HCT116 (cell line): ENCODE data around the gene ADCK1. TPM values are rescaled to one million over a fixed set of nuclear protein-coding genes. Genes with fewer than 3 reads are reported as not detected.

Source experiments
- ATAC-seq: fragments of 200-7000 bp; cut with Tn5 transposase; 2 replicates; pipeline ENCODE4 v1.9.1; 2020; ENCODE audit warnings: mild to moderate bottlenecking, moderate library complexity
- BruUV-seq: library from RNA; stranded (reverse); fragments of 400-500 nt; replicated peaks from 2 replicates; lab custom pipeline; 2021; lab: Mats Ljungman, UMichigan
- CTCF ChIA-PET: fragments of 300-600 bp; sonication (Branson Sonifier 250); formaldehyde crosslinking; loops from one replicate; lab custom pipeline; 2021; ENCODE audit warnings: antibody characterized with exemption; lab: Charles Lee
- POLR2A ChIA-PET: fragments of 300-600, 350-600 bp; sonication (Branson Sonifier 250); formaldehyde crosslinking; loops from one replicate; lab custom pipeline; 2021; ENCODE audit warnings: antibody characterized with exemption; lab: Charles Lee
- RAD21 ChIA-PET, 2 experiments: fragments of 300-600 bp; sonication (Branson Sonifier 250); formaldehyde crosslinking; loops; one replicate each; lab custom pipeline; 2023; ENCODE audit warnings: low total read pairs in 2 of 2; ENCODE audit not compliant: uncharacterized antibody in 2 of 2, unreplicated experiment in 2 of 2, low non-redundant PET in 1 of 2; lab: Charles Lee
- DNase-seq: peaks from one replicate; pipeline ENCODE4 v3.0.0-alpha.2; 2010; ENCODE audit warnings: low read depth, low spot score
- H2AFZ ChIP-seq: fragments of 200-600 bp; shearing (Covaris generic), sonication (generic); 2 replicates; pipeline ENCODE4 v1.6.1; 2017; ENCODE audit warnings: low read depth, mixed run types, mixed read lengths, antibody characterized with exemption, low read length; ENCODE audit not compliant: poor library complexity, severe bottlenecking
- H3K27ac ChIP-seq: 2 replicates; pipeline ENCODE4 v1.5.1; 2012; ENCODE audit warnings: low read depth, low read length
- H3K27me3 ChIP-seq: fragments of 200-600 bp; sonication (generic); 2 replicates; pipeline ENCODE4 v1.6.1; 2016; ENCODE audit warnings: mixed run types, low read length, mixed read lengths; ENCODE audit not compliant: insufficient read depth
- H3K36me3 ChIP-seq, 2 experiments: fragments of 200-500 bp in 1 of 2; fragments of 200-600 bp in 1 of 2; sonication (Bioruptor generic) in 1 of 2; sonication (generic) in 1 of 2; 2 replicates each; pipeline versions ENCODE4 v1.5.1 to v1.6.1; 2014 to 2016; ENCODE audit warnings: low read length in 2 of 2, inconsistent platforms in 1 of 2, mixed read lengths in 1 of 2, mixed run types in 1 of 2; ENCODE audit not compliant: insufficient read depth in 2 of 2, control insufficient read depth in 1 of 2
- H3K4me1 ChIP-seq, 2 experiments: fragments of 200-600 bp in 1 of 2; sonication (generic) in 1 of 2; 2 replicates each; pipeline versions ENCODE4 v1.5.1 to v1.6.1; 2012 to 2017; ENCODE audit warnings: low read length in 2 of 2, inconsistent platforms in 1 of 2, mild to moderate bottlenecking in 1 of 2, mixed read lengths in 1 of 2, mixed run types in 1 of 2, moderate library complexity in 1 of 2; ENCODE audit not compliant: insufficient read depth in 2 of 2, control insufficient read depth in 1 of 2
- H3K4me2 ChIP-seq: fragments of 200-600 bp; sonication (generic); 2 replicates; pipeline ENCODE4 v1.6.1; 2017; ENCODE audit warnings: mixed run types, low read length, mixed read lengths
- H3K4me3 ChIP-seq, 2 experiments: fragments of 200-600 bp in 1 of 2; sonication (generic) in 1 of 2; replicated peaks in 1 of 2; 2 replicates each; pipeline ENCODE4 v1.5.1; 2011 to 2016; ENCODE audit warnings: low read length in 2 of 2, control low read depth in 1 of 2, low read depth in 1 of 2, mild to moderate bottlenecking in 1 of 2, mixed read lengths in 1 of 2, mixed run types in 1 of 2
- H3K79me2 ChIP-seq: fragments of 200-600 bp; sonication (generic); 2 replicates; pipeline ENCODE4 v1.6.1; 2017; ENCODE audit warnings: mild to moderate bottlenecking, mixed run types, low read length, moderate library complexity, mixed read lengths; ENCODE audit not compliant: insufficient read depth
- H3K9ac ChIP-seq: fragments of 200-600 bp; sonication (generic); 2 replicates; pipeline ENCODE4 v1.6.1; 2016; ENCODE audit warnings: low read length, mixed read lengths
- H3K9me2 ChIP-seq: fragments of 200-600 bp; sonication (generic), shearing (Covaris generic); 2 replicates; pipeline ENCODE4 v1.6.1; 2017; ENCODE audit warnings: mixed run types, mild to moderate bottlenecking, moderate library complexity; ENCODE audit not compliant: insufficient read depth
- H3K9me3 ChIP-seq, 2 experiments: fragments of 200-500 bp in 1 of 2; fragments of 200-600 bp in 1 of 2; sonication (Bioruptor generic) in 1 of 2; sonication (generic) in 1 of 2; 2 replicates each; pipeline ENCODE4 v1.6.1; 2014 to 2017; ENCODE audit warnings: low read length in 2 of 2, mixed read lengths in 2 of 2, inconsistent platforms in 1 of 2, low read depth in 1 of 2, mild to moderate bottlenecking in 1 of 2, mixed run types in 1 of 2, moderate library complexity in 1 of 2; ENCODE audit not compliant: control insufficient read depth in 1 of 2, insufficient read depth in 1 of 2
- H4K20me1 ChIP-seq: fragments of 200-600 bp; sonication (generic), shearing (Covaris generic); 2 replicates; pipeline ENCODE4 v1.6.1; 2017; ENCODE audit warnings: mixed run types, mild to moderate bottlenecking, moderate library complexity; ENCODE audit not compliant: insufficient read depth
- ATF3 ChIP-seq: IDR thresholded peaks from 2 replicates; pipeline ENCODE4 v1.6.1; 2012
- CBX3 ChIP-seq: IDR thresholded peaks from 2 replicates; pipeline ENCODE4 v1.6.1; 2012; ENCODE audit warnings: low read depth
- CEBPB ChIP-seq: IDR thresholded peaks from 2 replicates; pipeline ENCODE4 v1.6.1; 2012; ENCODE audit warnings: low read depth
- ELF1 ChIP-seq: IDR thresholded peaks from 2 replicates; pipeline ENCODE4 v1.6.1; 2012; ENCODE audit warnings: low read depth, borderline replicate concordance
- EZH2 ChIP-seq: fragments of 200-600 bp; sonication (generic); IDR thresholded peaks from 2 replicates; pipeline ENCODE4 v1.6.1; 2017; ENCODE audit warnings: antibody characterized with exemption, mixed run types
- FOSL1 ChIP-seq: IDR thresholded peaks from 2 replicates; pipeline ENCODE4 v1.6.1; 2012; ENCODE audit warnings: low read depth
- JUND ChIP-seq: IDR thresholded peaks from 2 replicates; pipeline ENCODE4 v1.6.1; 2012
- MAX ChIP-seq: IDR thresholded peaks from 2 replicates; pipeline ENCODE4 v1.6.1; 2012
- RAD21 ChIP-seq: IDR thresholded peaks from 2 replicates; pipeline ENCODE4 v1.6.1; 2012; ENCODE audit warnings: low read depth, mild to moderate bottlenecking
- REST ChIP-seq: IDR thresholded peaks from 2 replicates; pipeline ENCODE4 v1.6.1; 2012; ENCODE audit warnings: low read depth
- SIN3A ChIP-seq: IDR thresholded peaks from 2 replicates; pipeline ENCODE4 v1.6.1; 2012; ENCODE audit warnings: low read depth
- SP1 ChIP-seq: IDR thresholded peaks from 2 replicates; pipeline ENCODE4 v1.6.1; 2012; ENCODE audit warnings: low read depth
- SRF ChIP-seq: IDR thresholded peaks from 2 replicates; pipeline ENCODE4 v1.6.1; 2012; ENCODE audit warnings: low read depth
- TCF7L2 ChIP-seq: IDR thresholded peaks from 2 replicates; pipeline ENCODE4 v1.7.0; 2011; ENCODE audit warnings: borderline replicate concordance, inconsistent platforms; ENCODE audit not compliant: insufficient read depth, insufficient read length; ENCODE audit errors: extremely low read depth
- YY1 ChIP-seq: IDR thresholded peaks from 2 replicates; pipeline ENCODE4 v1.6.1; 2011; ENCODE audit warnings: low read length, low read depth, moderate library complexity, mild to moderate bottlenecking; ENCODE audit not compliant: insufficient replicate concordance; ENCODE audit errors: extremely low read depth
- ZBTB33 ChIP-seq: IDR thresholded peaks from 2 replicates; pipeline ENCODE4 v1.6.1; 2011; ENCODE audit warnings: mild to moderate bottlenecking, low read length, moderate library complexity; ENCODE audit not compliant: insufficient replicate concordance; ENCODE audit errors: extremely low read depth
- ZFX ChIP-seq: fragments of 450-650 bp; IDR thresholded peaks from 2 replicates; pipeline ENCODE4 v1.6.1; 2017
- intact Hi-C: fragments of 100-400 bp; cut with micrococcal nuclease; formaldehyde crosslinking; loops from 2 replicates; pipeline ENCODE4 v1.10.0; 2022
- total RNA-seq: library from RNA; stranded (reverse); gene quantifications from one replicate; pipeline ENCODE4 v1.2.1, GENCODE V29; 2021; ENCODE audit not compliant: unreplicated experiment

ADCK1 gene
- total RNA-seq, 1 experiment from 2014 or later: 6.0 TPM

- no peaks in the 10 kb centered on the region for H4K20me1 ChIP-seq
- no peaks in the 10 kb centered on the region for H3K9me2 ChIP-seq
- ATAC-seq (no peak), DNase-seq (no peak)
- H3K36me3 ChIP-seq: no peaks in the 10 kb centered on the region
- no peaks in the 10 kb centered on the region; the same call in 1 of the 2 replicates for H3K27me3 ChIP-seq
- no peak overlapping the region for H2AFZ ChIP-seq
- no peaks in the 10 kb centered on the region for H3K4me1 ChIP-seq
- H3K4me3 ChIP-seq: no peak overlapping the region
- ChIA-PET CTCF (no interaction called here), POLR2A (no interaction called here), RAD21 (no interaction called here)
- no peak overlapping the region for H3K4me2 ChIP-seq
- intact Hi-C loops: no loop called here
- H3K9ac ChIP-seq: no peak overlapping the region
- H3K27ac ChIP-seq: no peak overlapping the region
- H3K79me2 ChIP-seq: no peaks in the 10 kb centered on the region
- H3K9me3 ChIP-seq: no peaks in the 10 kb centered on the region
- TF ChIP-seq CEBPB (no peak), SP1 (no peak), CBX3 (no peak)
- no TSS peak for BruUV-seq
Observed at GRCh38 chr14:77976591-77976990, 176.7 kb downstream of the ADCK1 start.

- ChIA-PET CTCF (no interaction called here), POLR2A (no interaction called here), RAD21 (no interaction called here)
- Histone ChIP-seq H2AFZ (no peak overlapping the region), H3K27me3 (no peaks in the 10 kb centered on the region; the same call in 1 of the 2 replicates), H3K9me2 (no peaks in the 10 kb centered on the region), H3K9me3 (no peaks in the 10 kb centered on the region), H3K36me3 (no peaks in the 10 kb centered on the region), H3K4me2 (no peak overlapping the region), H3K4me3 (no peak overlapping the region), H3K27ac (no peak overlapping the region), H4K20me1 (no peaks in the 10 kb centered on the region), H3K79me2 (no peaks in the 10 kb centered on the region), H3K9ac (no peak overlapping the region), H3K4me1 (no peaks in the 10 kb centered on the region)
- DNase-seq (no peak), ATAC-seq (no peak)
- intact Hi-C loops: no loop called here
- TF ChIP-seq SRF (no peak), JUND (no peak), SIN3A (no peak), CBX3 (no peak), FOSL1 (no peak), CEBPB (no peak), YY1 (no peak), ZFX (no peak), EZH2 (no peak), TCF7L2 (no peak), MAX (no peak), ATF3 (no peak), ZBTB33 (no peak), RAD21 (no peak), REST (no peak), ELF1 (no peak)
- no TSS peak for BruUV-seq
Observed at GRCh38 chr14:77979171-77979570, 179.3 kb downstream of the ADCK1 start.
